HUES64 (cell line): ENCODE results near the gene HDAC1.
"Not testable (repeated sequence)": the region's sequence is repeated elsewhere in the genome, so short reads cannot be mapped to it uniquely, and the experiment has no call there.

Experiments used
- H3K27ac ChIP-seq: 2 replicates; pipeline ENCODE4 v1.7.0; 2013; ENCODE audit warnings: low read depth, low read length, inconsistent platforms
- H3K27me3 ChIP-seq: 2 replicates; pipeline ENCODE4 v1.6.1; 2013; ENCODE audit warnings: mild to moderate bottlenecking, low read length; ENCODE audit not compliant: insufficient read depth
- H3K36me3 ChIP-seq: 2 replicates; pipeline ENCODE4 v1.6.1; 2013; ENCODE audit warnings: mild to moderate bottlenecking, low read length; ENCODE audit not compliant: insufficient read depth
- H3K4me1 ChIP-seq: 2 replicates; pipeline ENCODE4 v1.6.1; 2013; ENCODE audit warnings: mild to moderate bottlenecking, low read length, moderate library complexity; ENCODE audit not compliant: insufficient read depth
- H3K4me3 ChIP-seq: 2 replicates; pipeline ENCODE4 v1.5.1; 2013; ENCODE audit warnings: mild to moderate bottlenecking, low read length, moderate library complexity
- H3K9ac ChIP-seq: 2 replicates; pipeline ENCODE4 v1.6.1; 2013; ENCODE audit warnings: mild to moderate bottlenecking, low read depth, low read length
- H3K9me3 ChIP-seq: 2 replicates; pipeline ENCODE4 v1.6.1; 2013; ENCODE audit warnings: low read depth, low read length; ENCODE audit not compliant: insufficient read depth
- WGBS: fragments of 150-250, 120-280 bp; methylation state at CpG from one replicate; pipeline ENCODE4 v1.1.7; 2013; ENCODE audit warnings: missing lambda C conversion rate; 5-methylcytosine and 5-hydroxymethylcytosine counted together

HDAC1 gene

GRCh38 chr1:32352239-32352745, 60.4 kb downstream of the HDAC1 start:
- no peaks in the 10 kb centered on the region; the same call in 1 of the 2 replicates for H3K4me1 ChIP-seq
- H3K9ac ChIP-seq, result peak overlapping the region; percentile 86; the same call in 1 of the 2 replicates
- peaks cover 6% of the 10 kb centered on the region for H3K9me3 ChIP-seq
- WGBS, result 62% methylated on average over 8 of the region's 8 CpGs
- no peaks in the 10 kb centered on the region for H3K36me3 ChIP-seq
- peaks cover 11% of the 10 kb centered on the region for H3K27me3 ChIP-seq
- H3K4me3 ChIP-seq, result peak overlapping the region; percentile 90
- H3K27ac ChIP-seq, result 0 out of 2 replicates have a peak overlapping the region, but pooled peaks have one; percentile 77

DNA sequence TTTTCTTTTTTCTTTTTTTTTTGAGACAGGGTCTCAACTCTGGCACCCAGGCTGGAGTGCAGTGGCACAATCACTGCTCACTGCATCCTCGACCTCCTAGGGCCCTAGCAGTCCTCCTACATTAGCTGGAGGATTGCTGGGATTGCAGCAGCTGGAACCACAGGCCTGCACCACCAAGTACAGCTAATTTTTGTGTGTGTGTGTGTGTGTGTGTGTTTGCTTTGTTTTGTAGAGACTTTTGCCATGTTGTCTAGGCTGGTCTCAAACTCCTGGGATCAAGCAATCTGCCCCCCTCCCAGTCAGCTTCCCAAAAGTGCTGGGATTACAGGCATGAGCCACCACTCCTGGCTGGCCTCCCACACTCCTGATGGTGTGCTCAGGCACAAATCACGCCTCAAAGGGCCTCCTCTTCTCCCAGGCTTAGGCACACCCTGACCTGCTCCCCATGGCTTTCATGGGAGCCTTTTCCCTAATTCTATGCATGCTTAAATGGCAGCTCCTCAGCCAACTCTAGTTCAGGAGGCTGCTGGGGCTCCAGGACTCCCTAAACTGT, 61.0 kb downstream of the HDAC1 start:
- Histone ChIP-seq H3K4me1 (no peaks in the 10 kb centered on the region; the same call in 1 of the 2 replicates), H3K27ac (no peak overlapping the region), H3K27me3 (peaks cover 11% of the 10 kb centered on the region), H3K9ac (no peak overlapping the region), H3K36me3 (no peaks in the 10 kb centered on the region), H3K4me3 (no peak overlapping the region), H3K9me3 (peaks cover 6% of the 10 kb centered on the region)
- WGBS, result 89% methylated on average over 2 of the region's 2 CpGs

DNA sequence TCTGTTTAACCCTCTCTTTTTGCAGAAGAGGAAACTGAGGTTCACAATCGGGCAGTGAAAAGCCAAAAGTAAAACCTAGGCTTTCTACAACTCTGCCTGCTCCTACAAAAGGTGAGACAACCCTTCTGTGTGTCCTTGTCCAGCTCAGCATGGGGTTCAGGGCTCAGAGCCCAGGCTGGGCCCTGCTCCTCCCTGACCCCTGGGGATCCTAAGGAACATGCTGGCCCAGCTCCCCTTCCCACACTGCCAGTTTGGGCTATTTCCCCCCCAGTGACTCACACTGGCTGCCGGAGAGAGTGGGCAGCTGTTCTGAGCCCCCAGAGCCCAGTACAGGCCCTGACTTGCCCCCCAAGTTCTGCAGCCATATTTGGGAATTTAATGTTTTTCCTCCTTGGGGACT, 61.5 kb downstream of the HDAC1 start:
- Histone ChIP-seq H3K9me3 (peaks cover 6% of the 10 kb centered on the region), H3K27ac (no peak overlapping the region), H3K27me3 (peaks cover 11% of the 10 kb centered on the region), H3K4me3 (no peak overlapping the region), H3K9ac (no peak overlapping the region), H3K4me1 (no peaks in the 10 kb centered on the region; the same call in 1 of the 2 replicates), H3K36me3 (no peaks in the 10 kb centered on the region)
- 80% methylated on average over 2 of the region's 2 CpGs for WGBS

DNA sequence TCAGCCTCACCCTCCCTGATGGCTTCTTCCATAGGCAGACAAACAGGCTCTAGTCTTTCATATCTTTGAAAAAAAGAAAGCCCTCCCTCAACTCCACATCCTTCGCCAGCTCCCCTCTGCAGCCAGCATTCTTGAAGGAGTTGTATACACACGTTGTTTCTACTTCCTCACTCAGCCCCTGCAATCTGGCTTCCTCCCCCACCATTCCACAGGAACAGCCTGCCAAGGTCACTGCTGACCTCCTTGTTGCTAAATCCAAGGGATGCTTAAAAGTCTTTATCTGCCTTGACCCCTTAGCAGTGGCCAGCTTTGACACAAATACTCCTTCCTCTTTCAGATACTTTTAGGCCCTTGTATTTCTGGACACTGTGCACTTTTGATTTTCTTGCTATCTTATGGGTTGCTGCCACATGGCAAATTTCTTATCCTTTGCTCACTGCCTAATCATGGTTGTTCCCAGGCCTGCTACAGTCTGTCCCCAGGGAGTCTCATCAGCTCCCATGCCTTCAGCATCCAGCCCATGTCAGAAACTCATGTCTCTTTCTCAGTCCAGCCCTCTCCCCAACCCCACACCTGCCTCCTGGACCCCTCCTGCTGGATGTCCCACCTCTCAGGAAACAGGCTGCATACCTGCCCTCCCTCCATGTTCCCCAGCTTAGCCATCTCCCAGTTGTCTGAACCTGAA, 62.1 kb downstream of the HDAC1 start:
- Histone ChIP-seq H3K9me3 (peaks cover 6% of the 10 kb centered on the region), H3K27me3 (peaks cover 11% of the 10 kb centered on the region), H3K4me1 (no peaks in the 10 kb centered on the region; the same call in 1 of the 2 replicates), H3K27ac (no peak overlapping the region), H3K4me3 (no peak overlapping the region), H3K9ac (no peak overlapping the region), H3K36me3 (no peaks in the 10 kb centered on the region)
- WGBS, result 48% methylated on average over 2 of the region's 2 CpGs

- H3K4me1 ChIP-seq, H3K9ac ChIP-seq, H3K4me3 ChIP-seq, H3K27me3 ChIP-seq, H3K9me3 ChIP-seq, H3K36me3 ChIP-seq, H3K27ac ChIP-seq: not testable (repeated sequence)
- 91% methylated on average over 6 of the region's 6 CpGs for WGBS
These were observed 63.9 kb downstream of the HDAC1 start for GRCh38 chr1:32355778-32356177.

DNA sequence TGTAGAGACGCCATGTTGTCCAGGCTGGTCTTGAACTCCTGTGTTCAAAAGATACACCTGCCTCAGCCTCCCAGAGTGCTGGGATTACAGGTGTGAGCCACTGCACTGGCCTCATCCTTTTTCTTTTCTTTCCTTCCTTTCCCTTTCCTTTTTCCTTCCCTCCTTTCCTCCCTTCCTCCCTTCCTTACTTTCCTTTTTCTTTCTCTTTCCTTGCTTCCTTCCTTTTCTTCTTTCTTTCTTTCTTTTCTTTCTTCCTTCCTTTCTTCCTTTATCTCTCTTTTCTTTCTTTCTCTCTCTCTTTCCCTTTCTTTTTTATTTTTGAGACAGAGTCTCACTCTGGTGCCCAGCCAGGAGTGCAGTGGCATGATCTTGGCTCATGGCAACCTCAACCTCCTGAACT, 64.6 kb downstream of the HDAC1 start:
- H3K27ac ChIP-seq, result no peak overlapping the region
- no peak overlapping the region for H3K4me3 ChIP-seq
- no peak overlapping the region for H3K9ac ChIP-seq
- H3K36me3 ChIP-seq, result no peaks in the 10 kb centered on the region
- H3K27me3 ChIP-seq, result peaks cover 11% of the 10 kb centered on the region
- H3K9me3 ChIP-seq, result no peaks in the 10 kb centered on the region
- 84% methylated on average over 1 of the region's 1 CpG for WGBS
- no peaks in the 10 kb centered on the region; the same call in 1 of the 2 replicates for H3K4me1 ChIP-seq

- peaks cover 22% of the 10 kb centered on the region for H3K27me3 ChIP-seq
- 84% methylated on average over 6 of the region's 6 CpGs for WGBS
- no peak overlapping the region for H3K9ac ChIP-seq
- H3K4me3 ChIP-seq, result no peak overlapping the region
- H3K27ac ChIP-seq, result no peak overlapping the region
- no peaks in the 10 kb centered on the region for H3K9me3 ChIP-seq
- H3K36me3 ChIP-seq, result no peaks in the 10 kb centered on the region
- peaks cover 1% of the 10 kb centered on the region; the same call in 1 of the 2 replicates for H3K4me1 ChIP-seq
These were observed 65.7 kb downstream of the HDAC1 start for GRCh38 chr1:32357614-32358013.

DNA sequence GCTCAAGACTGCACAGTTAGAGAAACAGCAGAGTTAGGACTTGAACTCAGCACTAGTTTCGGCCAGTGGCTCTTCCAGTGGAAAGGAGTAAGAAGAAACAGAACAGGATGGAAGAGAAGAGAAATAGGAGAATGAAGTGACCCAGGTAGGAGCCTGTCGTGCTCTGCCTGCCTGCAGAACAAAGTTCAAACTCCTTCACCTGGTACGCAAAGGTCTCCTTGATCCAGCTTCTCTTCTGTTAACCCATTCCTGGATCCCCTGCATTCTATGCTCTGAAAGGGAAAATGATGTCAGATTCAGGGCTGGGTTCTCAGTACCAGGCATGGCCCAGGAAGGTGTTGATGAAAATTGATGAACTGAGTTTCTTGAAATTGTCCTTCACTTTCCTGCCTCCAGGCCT, 66.6 kb downstream of the HDAC1 start:
- no peak overlapping the region for H3K4me3 ChIP-seq
- no peak overlapping the region for H3K9ac ChIP-seq
- H3K27me3 ChIP-seq, result peaks cover 22% of the 10 kb centered on the region
- peaks cover 4% of the 10 kb centered on the region; the same call in 1 of the 2 replicates for H3K4me1 ChIP-seq
- no peaks in the 10 kb centered on the region for H3K9me3 ChIP-seq
- no peak overlapping the region for H3K27ac ChIP-seq
- H3K36me3 ChIP-seq, result no peaks in the 10 kb centered on the region; the same call in 1 of the 2 replicates
- WGBS, result 86% methylated on average over 3 of the region's 3 CpGs

DNA sequence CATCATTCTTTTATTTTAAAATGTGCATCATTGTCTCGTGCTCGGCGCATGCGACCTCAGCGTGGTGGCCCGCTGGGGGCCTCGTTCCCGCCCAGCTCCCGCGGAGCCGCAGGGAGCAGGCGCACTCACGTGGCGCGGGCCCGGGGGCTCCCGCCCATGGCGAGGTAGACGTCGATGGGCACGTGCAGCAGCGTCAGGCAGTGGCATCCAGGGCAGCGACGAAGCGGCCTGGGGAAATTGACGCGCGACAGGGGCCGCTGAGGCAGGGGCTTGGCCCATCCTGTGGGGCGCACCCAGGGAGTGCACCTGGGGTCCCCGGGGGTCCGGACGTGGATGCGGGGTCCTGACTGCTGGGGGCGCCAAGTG, 69.4 kb downstream of the HDAC1 start:
- H3K36me3 ChIP-seq, result peaks cover 24% of the 10 kb centered on the region
- no peak overlapping the region for H3K27ac ChIP-seq
- H3K4me3 ChIP-seq, result no peak overlapping the region
- WGBS, result 53% methylated on average over 35 of the region's 35 CpGs
- no peaks in the 10 kb centered on the region for H3K9me3 ChIP-seq
- H3K9ac ChIP-seq, result no peak overlapping the region
- H3K27me3 ChIP-seq, result peaks cover 22% of the 10 kb centered on the region
- H3K4me1 ChIP-seq, result 0 out of 2 replicates have a peak, but pooled peaks cover 4% of the 10 kb centered on the region

DNA sequence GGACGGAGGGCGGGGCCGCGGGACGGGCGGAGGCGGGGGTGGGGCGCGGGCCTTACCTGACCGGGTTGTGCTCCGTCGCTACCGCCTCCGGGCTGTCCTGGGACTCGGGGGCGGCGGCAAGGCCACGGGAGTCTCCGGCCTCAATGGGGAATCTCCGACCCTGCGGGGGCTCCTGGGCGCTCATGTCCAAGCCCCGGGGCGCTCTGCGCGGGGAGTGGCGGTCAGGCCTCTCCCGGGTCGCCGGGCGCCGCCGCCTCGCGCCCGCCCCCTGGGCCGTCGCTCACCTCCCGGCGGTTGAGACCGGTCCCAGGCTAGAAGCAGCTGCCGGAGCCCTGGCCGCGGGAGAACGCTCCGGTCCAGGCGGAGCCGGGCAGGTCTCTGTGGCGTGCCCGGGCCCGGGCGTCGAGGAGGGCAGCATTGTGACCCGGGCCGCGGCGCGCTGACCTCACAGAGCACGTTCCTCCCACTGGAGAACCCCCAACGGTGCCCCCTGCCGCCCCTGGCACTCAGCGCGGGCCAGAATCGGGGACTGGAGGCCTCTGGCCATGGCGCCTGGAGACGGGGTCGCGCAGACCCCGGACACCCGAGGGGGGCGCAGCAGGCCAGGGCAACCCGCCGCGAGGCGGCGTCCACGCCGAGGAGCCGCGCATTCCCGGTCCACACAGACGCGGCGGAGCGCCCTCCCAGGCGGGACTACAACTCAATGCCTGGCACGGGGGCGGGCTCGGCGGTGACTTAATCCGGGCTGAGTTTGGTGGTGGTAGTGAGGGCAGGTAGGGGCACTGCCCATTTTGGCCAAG, 70.0 kb downstream of the HDAC1 start:
- Histone ChIP-seq H3K9ac (peak overlapping the region; percentile 57), H3K4me3 (peak overlapping the region; percentile 52), H3K4me1 (0 out of 2 replicates have a peak, but pooled peaks cover 4% of the 10 kb centered on the region), H3K27me3 (peaks cover 22% of the 10 kb centered on the region), H3K27ac (no peak overlapping the region), H3K36me3 (peaks cover 30% of the 10 kb centered on the region), H3K9me3 (no peaks in the 10 kb centered on the region)
- 3% methylated on average over 90 of the region's 91 CpGs for WGBS
